ENCODE data around the gene MEN1. TPM values are rescaled to one million over a fixed set of nuclear protein-coding genes. Genes with fewer than 3 reads are reported as not detected.

MEN1 gene
- polyA plus RNA-seq, 3 donors = 9.4 to 26.2 (median 10.0) TPM

DNA sequence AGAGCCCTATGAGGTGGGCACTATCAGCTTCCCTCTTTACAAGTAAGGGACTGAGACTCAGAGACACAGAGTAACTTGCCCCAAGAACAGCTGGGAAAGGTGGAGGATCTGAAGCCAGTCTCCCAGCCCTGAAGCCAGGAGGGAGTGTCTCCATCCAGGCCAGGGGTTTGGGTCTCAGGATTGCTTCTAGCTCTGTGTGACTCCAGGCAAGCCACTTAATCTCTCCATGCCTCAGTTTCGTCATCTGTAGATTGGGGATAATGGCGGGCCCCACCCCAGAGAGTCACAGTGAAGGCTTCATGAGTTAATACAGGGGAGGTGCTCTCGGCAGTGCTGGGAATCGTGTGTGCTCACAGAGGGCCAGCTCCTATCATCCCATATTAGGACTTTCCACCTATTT lies 17.9 kb downstream of the MEN1 start:
- H3K79me2 ChIP-seq (ENCODE audit: insufficient read depth, low read length) = no peaks in the 10 kb centered on the region
- no peak overlapping the region for H3K27ac Mint-ChIP-seq
- TF ChIP-seq, protein P1, sequence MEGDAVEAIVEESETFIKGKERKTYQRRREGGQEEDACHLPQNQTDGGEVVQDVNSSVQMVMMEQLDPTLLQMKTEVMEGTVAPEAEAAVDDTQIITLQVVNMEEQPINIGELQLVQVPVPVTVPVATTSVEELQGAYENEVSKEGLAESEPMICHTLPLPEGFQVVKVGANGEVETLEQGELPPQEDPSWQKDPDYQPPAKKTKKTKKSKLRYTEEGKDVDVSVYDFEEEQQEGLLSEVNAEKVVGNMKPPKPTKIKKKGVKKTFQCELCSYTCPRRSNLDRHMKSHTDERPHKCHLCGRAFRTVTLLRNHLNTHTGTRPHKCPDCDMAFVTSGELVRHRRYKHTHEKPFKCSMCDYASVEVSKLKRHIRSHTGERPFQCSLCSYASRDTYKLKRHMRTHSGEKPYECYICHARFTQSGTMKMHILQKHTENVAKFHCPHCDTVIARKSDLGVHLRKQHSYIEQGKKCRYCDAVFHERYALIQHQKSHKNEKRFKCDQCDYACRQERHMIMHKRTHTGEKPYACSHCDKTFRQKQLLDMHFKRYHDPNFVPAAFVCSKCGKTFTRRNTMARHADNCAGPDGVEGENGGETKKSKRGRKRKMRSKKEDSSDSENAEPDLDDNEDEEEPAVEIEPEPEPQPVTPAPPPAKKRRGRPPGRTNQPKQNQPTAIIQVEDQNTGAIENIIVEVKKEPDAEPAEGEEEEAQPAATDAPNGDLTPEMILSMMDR (IDR thresholded peaks at IDR 0.05) = no peak
- no peaks in the 10 kb centered on the region for H3K27me3 ChIP-seq (ENCODE audit: control insufficient read depth in 2 of 2, insufficient read depth in 2 of 2, low read length in 2 of 2)
- intact Hi-C loops (cut with micrococcal nuclease) = no loop called here
- no peaks in the 10 kb centered on the region for H3K9me3 Mint-ChIP-seq
- no CpG with 5 or more reads among the region's 4 CpGs for WGBS (ENCODE audit: insufficient coverage)
- H2AFZ ChIP-seq (ENCODE audit: insufficient read depth, low read depth, low read length, poor library complexity, severe bottlenecking) = no peak overlapping the region
- H3K9me3 ChIP-seq (replicated peaks in 1 of 2; ENCODE audit: control insufficient read depth in 1 of 2, insufficient read depth in 1 of 2, low read length in 2 of 2) = no peaks in the 10 kb centered on the region
- peaks cover 5% of the 10 kb centered on the region for H4K20me1 ChIP-seq (ENCODE audit: insufficient read depth, low read length)
- H3K4me1 ChIP-seq (ENCODE audit: control insufficient read depth in 1 of 2, insufficient read depth in 2 of 2, low read length in 2 of 2) = no peaks in the 10 kb centered on the region
- H3K4me1 Mint-ChIP-seq = peaks cover 8% of the 10 kb centered on the region
- H3K36me3 ChIP-seq (replicated peaks in 1 of 2; ENCODE audit: control insufficient read depth in 1 of 2, insufficient read depth in 2 of 2, low read length in 2 of 2) = peaks cover 63 to 64% of the 10 kb centered on the region in 2 donors
- DNase-seq = no peak
- H3K36me3 Mint-ChIP-seq = peaks cover 59 to 74% of the 10 kb centered on the region in 2 donors
- no peak overlapping the region for H3K9ac ChIP-seq (ENCODE audit: insufficient read depth, low read length, poor library complexity, severe bottlenecking)
- H3K27me3 Mint-ChIP-seq (ENCODE audit: low read depth in 3 of 3) = peaks cover 0 to 2% (median 1%) of the 10 kb centered on the region in 3 donors
- H3K4me3 ChIP-seq (replicated peaks in 1 of 3; ENCODE audit: low read depth in 2 of 3, low read length in 3 of 3) = no peak overlapping the region
- no peak overlapping the region for H3K4me2 ChIP-seq (replicated peaks; ENCODE audit: extremely low read depth, low read length, poor library complexity, severe bottlenecking)
- H3K4me3 Mint-ChIP-seq = no peak overlapping the region
- no peak overlapping the region for H3K27ac ChIP-seq (ENCODE audit: low read depth in 1 of 2, low read length in 2 of 2)

DNA sequence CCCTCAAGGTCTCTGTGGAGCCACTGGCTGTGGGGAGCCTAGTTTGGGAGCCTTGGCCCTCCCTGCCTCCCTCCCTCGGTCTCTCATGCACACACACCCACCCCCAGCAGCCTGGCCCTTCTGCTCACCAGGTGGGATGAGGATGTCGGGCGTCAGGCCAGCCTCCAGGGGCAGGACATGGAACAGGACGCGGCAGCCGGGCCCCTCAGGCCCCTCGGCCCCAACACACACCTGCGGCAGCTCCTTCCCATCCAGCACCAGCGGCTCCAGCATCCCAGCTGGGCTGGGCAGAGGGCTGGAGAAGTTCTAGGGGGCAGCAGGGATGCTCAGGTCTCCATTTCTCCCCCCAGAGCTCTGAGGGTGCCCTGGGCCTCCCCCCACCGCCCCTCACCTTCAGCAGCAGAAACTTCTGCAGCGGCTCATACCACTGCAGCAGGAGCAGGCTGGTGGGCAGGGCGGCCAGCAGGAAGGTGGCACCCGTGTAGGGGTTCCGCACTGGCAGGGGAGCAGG lies 18.5 kb downstream of the MEN1 start:
- no peaks in the 10 kb centered on the region for H3K4me1 ChIP-seq (ENCODE audit: control insufficient read depth in 1 of 2, insufficient read depth in 2 of 2, low read length in 2 of 2)
- Mint-ChIP-seq H3K9me3 (no peaks in the 10 kb centered on the region), H3K27ac (no peak overlapping the region), H3K36me3 (peaks cover 58 to 68% of the 10 kb centered on the region in 2 donors), H3K27me3 (ENCODE audit: low read depth in 3 of 3) (peaks cover 0 to 2% (median 1%) of the 10 kb centered on the region in 3 donors), H3K4me1 (peaks cover 8% of the 10 kb centered on the region), H3K4me3 (no peak overlapping the region)
- no peak overlapping the region for H3K9ac ChIP-seq (ENCODE audit: insufficient read depth, low read length, poor library complexity, severe bottlenecking)
- H3K27me3 ChIP-seq (ENCODE audit: control insufficient read depth in 2 of 2, insufficient read depth in 2 of 2, low read length in 2 of 2) = no peaks in the 10 kb centered on the region
- no peak overlapping the region for H3K4me3 ChIP-seq (replicated peaks in 1 of 3; ENCODE audit: low read depth in 2 of 3, low read length in 3 of 3)
- H3K36me3 ChIP-seq (replicated peaks in 1 of 2; ENCODE audit: control insufficient read depth in 1 of 2, insufficient read depth in 2 of 2, low read length in 2 of 2) = peaks cover 56 to 58% of the 10 kb centered on the region in 2 donors
- 90% methylated on average over 2 of the region's 14 CpGs for WGBS (ENCODE audit: insufficient coverage)
- H2AFZ ChIP-seq (ENCODE audit: insufficient read depth, low read depth, low read length, poor library complexity, severe bottlenecking) = no peak overlapping the region
- H3K79me2 ChIP-seq (ENCODE audit: insufficient read depth, low read length) = no peaks in the 10 kb centered on the region
- TF ChIP-seq, protein P1 (IDR thresholded peaks at IDR 0.05) = no peak
- no peak for DNase-seq
- H4K20me1 ChIP-seq (ENCODE audit: insufficient read depth, low read length) = no peaks in the 10 kb centered on the region
- no peaks in the 10 kb centered on the region for H3K9me3 ChIP-seq (replicated peaks in 1 of 2; ENCODE audit: control insufficient read depth in 1 of 2, insufficient read depth in 1 of 2, low read length in 2 of 2)
- H3K4me2 ChIP-seq (replicated peaks; ENCODE audit: extremely low read depth, low read length, poor library complexity, severe bottlenecking) = no peak overlapping the region
- H3K27ac ChIP-seq (ENCODE audit: low read depth in 1 of 2, low read length in 2 of 2) = no peak overlapping the region
- intact Hi-C loops (cut with micrococcal nuclease) = no loop called here
